ENCODE results near the gene UBAC1.

The UBAC1 gene, protein sequence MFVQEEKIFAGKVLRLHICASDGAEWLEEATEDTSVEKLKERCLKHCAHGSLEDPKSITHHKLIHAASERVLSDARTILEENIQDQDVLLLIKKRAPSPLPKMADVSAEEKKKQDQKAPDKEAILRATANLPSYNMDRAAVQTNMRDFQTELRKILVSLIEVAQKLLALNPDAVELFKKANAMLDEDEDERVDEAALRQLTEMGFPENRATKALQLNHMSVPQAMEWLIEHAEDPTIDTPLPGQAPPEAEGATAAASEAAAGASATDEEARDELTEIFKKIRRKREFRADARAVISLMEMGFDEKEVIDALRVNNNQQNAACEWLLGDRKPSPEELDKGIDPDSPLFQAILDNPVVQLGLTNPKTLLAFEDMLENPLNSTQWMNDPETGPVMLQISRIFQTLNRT

DNA sequence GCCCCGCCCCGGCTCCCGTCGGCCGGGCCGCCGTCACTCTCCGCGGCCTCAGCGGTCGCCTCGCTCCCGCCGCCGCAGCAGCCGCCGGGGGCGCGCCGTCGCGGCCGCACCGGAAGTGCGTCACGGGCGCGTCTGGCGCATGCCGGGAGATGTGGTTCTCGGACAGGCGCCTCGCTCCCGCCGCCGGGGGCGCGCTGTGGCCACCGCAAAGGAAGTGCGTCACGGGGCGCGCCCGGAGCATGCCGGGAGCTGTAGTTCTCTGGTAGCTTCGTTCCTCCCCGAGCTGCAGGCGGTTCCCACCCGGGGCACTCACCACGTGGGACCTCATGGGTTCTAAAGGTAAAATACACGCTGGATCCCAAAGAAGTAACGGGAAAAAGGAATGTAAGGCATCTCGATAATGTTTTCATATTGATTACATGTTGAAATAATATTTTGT is at the start of gene UBAC1:
Gene UBAC1 (minus strand): TSS at position 97 of the 439 bp plus-strand sequence. CDS start 211 bp downstream, outside the sequence.
- TF ChIP-seq FOXM1 (IDR thresholded peaks at IDR 0.05; ENCODE audit: borderline replicate concordance, low read depth), result no peak
- no peak for TF ChIP-seq RAD21 (IDR thresholded peaks at IDR 0.05; ENCODE audit: low read depth)
- no peak for TF ChIP-seq TEAD4 (IDR thresholded peaks at IDR 0.05)
- no peak for TF ChIP-seq ZBTB7A (IDR thresholded peaks at IDR 0.05; ENCODE audit: low read depth)
- TF ChIP-seq, protein P1, sequence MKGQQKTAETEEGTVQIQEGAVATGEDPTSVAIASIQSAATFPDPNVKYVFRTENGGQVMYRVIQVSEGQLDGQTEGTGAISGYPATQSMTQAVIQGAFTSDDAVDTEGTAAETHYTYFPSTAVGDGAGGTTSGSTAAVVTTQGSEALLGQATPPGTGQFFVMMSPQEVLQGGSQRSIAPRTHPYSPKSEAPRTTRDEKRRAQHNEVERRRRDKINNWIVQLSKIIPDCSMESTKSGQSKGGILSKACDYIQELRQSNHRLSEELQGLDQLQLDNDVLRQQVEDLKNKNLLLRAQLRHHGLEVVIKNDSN (IDR thresholded peaks at IDR 0.05), result peak; percentile 53
- TF ChIP-seq EP300 (IDR thresholded peaks at IDR 0.05; ENCODE audit: borderline replicate concordance), result 0 out of 2 replicates have a peak, but pooled peaks have one; percentile 15
- TF ChIP-seq CREB1 (IDR thresholded peaks at IDR 0.05; ENCODE audit: low read depth), result peak; percentile 90
- TF ChIP-seq NFIC (IDR thresholded peaks at IDR 0.05), result no peak
- no peak for TF ChIP-seq EGR1 (IDR thresholded peaks at IDR 0.05)
- TF ChIP-seq, protein P2, sequence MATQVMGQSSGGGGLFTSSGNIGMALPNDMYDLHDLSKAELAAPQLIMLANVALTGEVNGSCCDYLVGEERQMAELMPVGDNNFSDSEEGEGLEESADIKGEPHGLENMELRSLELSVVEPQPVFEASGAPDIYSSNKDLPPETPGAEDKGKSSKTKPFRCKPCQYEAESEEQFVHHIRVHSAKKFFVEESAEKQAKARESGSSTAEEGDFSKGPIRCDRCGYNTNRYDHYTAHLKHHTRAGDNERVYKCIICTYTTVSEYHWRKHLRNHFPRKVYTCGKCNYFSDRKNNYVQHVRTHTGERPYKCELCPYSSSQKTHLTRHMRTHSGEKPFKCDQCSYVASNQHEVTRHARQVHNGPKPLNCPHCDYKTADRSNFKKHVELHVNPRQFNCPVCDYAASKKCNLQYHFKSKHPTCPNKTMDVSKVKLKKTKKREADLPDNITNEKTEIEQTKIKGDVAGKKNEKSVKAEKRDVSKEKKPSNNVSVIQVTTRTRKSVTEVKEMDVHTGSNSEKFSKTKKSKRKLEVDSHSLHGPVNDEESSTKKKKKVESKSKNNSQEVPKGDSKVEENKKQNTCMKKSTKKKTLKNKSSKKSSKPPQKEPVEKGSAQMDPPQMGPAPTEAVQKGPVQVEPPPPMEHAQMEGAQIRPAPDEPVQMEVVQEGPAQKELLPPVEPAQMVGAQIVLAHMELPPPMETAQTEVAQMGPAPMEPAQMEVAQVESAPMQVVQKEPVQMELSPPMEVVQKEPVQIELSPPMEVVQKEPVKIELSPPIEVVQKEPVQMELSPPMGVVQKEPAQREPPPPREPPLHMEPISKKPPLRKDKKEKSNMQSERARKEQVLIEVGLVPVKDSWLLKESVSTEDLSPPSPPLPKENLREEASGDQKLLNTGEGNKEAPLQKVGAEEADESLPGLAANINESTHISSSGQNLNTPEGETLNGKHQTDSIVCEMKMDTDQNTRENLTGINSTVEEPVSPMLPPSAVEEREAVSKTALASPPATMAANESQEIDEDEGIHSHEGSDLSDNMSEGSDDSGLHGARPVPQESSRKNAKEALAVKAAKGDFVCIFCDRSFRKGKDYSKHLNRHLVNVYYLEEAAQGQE (IDR thresholded peaks at IDR 0.05; ENCODE audit: low read depth), result no peak
- TF ChIP-seq TCF12 (IDR thresholded peaks at IDR 0.05; ENCODE audit: low read depth), result 0 out of 2 replicates have a peak, but pooled peaks have one; percentile 18
- TF ChIP-seq CEBPB (IDR thresholded peaks at IDR 0.05), result no peak
- no peak for TF ChIP-seq YY1 (IDR thresholded peaks at IDR 0.05; ENCODE audit: low read depth)
- TF ChIP-seq, protein P3, sequence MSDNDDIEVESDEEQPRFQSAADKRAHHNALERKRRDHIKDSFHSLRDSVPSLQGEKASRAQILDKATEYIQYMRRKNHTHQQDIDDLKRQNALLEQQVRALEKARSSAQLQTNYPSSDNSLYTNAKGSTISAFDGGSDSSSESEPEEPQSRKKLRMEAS (IDR thresholded peaks at IDR 0.05), result peak; percentile 67
- no peak; the same call in 1 of the 2 replicates for TF ChIP-seq TAF1 (IDR thresholded peaks at IDR 0.05; ENCODE audit: low read depth)

DNA sequence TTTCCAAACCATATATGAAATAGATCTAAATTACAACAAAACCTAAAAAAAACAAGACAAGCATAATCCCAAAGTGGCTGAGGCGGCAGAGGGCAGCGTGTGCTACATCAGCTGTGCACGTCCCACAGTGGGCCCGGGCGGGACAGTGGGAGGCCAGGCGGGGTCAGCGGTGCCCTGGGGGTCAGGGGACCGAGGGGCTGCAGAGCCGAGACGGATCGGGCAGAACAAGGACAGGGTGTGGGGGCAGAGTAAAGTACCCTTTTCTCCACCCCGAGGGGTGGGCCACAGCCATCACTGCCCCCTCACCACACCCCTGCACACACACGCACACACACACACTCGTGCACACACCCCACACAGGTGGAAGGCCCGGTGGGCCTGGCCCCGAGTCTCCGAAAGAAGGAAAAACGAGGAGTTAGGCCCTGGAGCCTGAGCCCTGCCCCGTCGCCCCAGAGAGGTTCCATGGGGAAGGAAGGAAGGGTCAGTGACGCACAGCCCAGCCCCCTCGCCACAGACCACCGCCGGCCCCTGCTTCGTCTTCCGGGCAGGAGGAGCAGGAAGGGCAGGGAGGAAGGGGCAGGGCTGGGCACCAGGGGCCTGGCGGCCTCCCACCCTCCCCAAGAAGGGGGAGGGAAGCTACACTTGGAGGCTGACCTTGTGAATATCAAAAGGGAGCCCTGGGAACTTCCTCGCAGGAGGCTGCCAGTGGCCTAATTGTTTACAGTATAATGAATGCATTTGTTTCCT is 49.6 kb upstream of the UBAC1 start:
- TF ChIP-seq, protein P1 (IDR thresholded peaks at IDR 0.05), result no peak
- no peak for TF ChIP-seq RAD21 (IDR thresholded peaks at IDR 0.05; ENCODE audit: low read depth)
- TF ChIP-seq TCF12 (IDR thresholded peaks at IDR 0.05; ENCODE audit: low read depth), result no peak
- TF ChIP-seq YY1 (IDR thresholded peaks at IDR 0.05; ENCODE audit: low read depth), result no peak
- TF ChIP-seq EP300 (IDR thresholded peaks at IDR 0.05; ENCODE audit: borderline replicate concordance), result no peak
- no peak for TF ChIP-seq CEBPB (IDR thresholded peaks at IDR 0.05)
- no peak for TF ChIP-seq EGR1 (IDR thresholded peaks at IDR 0.05)
- TF ChIP-seq, protein P3 (IDR thresholded peaks at IDR 0.05), result no peak

DNA sequence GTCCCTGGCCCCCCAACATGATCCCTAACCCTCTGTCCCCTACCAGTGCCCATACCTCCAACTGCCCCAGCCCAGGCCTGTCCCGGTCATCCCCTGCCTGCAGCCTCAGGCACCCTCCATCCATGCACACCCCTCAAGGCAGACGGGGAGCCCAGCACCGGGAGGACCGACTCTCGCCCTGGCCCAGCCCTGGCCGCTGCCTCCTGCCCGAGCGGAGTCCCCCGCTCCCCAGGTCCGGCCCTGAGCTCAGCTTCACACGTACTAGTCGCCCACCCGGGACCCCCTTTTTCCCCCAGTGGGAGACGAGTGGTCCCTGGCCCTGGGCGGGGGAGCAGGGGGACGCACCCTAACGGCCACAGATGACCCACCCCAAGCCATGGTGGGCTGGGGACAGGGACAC is 49.0 kb upstream of the UBAC1 start:
- no peak for TF ChIP-seq ZBTB7A (IDR thresholded peaks at IDR 0.05; ENCODE audit: low read depth)
- no peak for TF ChIP-seq NFIC (IDR thresholded peaks at IDR 0.05)
- TF ChIP-seq, protein P1 (IDR thresholded peaks at IDR 0.05), result no peak
- TF ChIP-seq YY1 (IDR thresholded peaks at IDR 0.05; ENCODE audit: low read depth), result no peak
- TF ChIP-seq FOXM1 (IDR thresholded peaks at IDR 0.05; ENCODE audit: borderline replicate concordance, low read depth), result no peak
- TF ChIP-seq CREB1 (IDR thresholded peaks at IDR 0.05; ENCODE audit: low read depth), result no peak

DNA sequence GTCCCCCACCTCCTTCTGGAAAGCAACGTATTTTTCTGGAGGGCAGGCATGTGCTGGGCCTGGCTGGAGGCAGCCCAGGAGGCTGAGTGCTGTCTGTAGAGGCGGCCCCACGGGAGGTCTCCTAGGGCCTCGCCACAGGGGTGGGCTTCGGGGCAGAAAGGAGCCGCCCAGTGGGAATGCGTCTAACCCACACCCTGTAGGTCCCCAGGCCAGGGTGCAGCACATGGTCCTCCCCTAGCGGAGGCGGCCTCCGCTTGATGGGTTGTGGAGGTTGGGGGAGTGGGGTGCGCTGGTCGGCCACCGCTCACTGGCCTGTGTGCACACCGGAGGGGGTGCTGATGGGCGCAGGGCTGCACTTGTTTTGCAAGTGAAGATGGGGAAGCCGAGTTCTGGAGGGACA is 48.3 kb upstream of the UBAC1 start:
- TF ChIP-seq FOXM1 (IDR thresholded peaks at IDR 0.05; ENCODE audit: borderline replicate concordance, low read depth) (no peak), EGR1 (IDR thresholded peaks at IDR 0.05) (no peak), ZBTB7A (IDR thresholded peaks at IDR 0.05; ENCODE audit: low read depth) (no peak), TAF1 (IDR thresholded peaks at IDR 0.05; ENCODE audit: low read depth) (no peak), RAD21 (IDR thresholded peaks at IDR 0.05; ENCODE audit: low read depth) (no peak), EP300 (IDR thresholded peaks at IDR 0.05; ENCODE audit: borderline replicate concordance) (no peak), TCF12 (IDR thresholded peaks at IDR 0.05; ENCODE audit: low read depth) (no peak), CEBPB (IDR thresholded peaks at IDR 0.05) (no peak), CREB1 (IDR thresholded peaks at IDR 0.05; ENCODE audit: low read depth) (no peak), TEAD4 (IDR thresholded peaks at IDR 0.05) (no peak), YY1 (IDR thresholded peaks at IDR 0.05; ENCODE audit: low read depth) (no peak)
- TF ChIP-seq, protein P3 (IDR thresholded peaks at IDR 0.05), result no peak
- TF ChIP-seq, protein P2 (IDR thresholded peaks at IDR 0.05; ENCODE audit: low read depth), result no peak
- TF ChIP-seq, protein P1 (IDR thresholded peaks at IDR 0.05), result no peak

Measured in Ishikawa (cell line).